HUDEP-2 (cell line): ENCODE data around the gene B4GALT4.
"Not testable (repeated sequence)": the region's sequence is repeated elsewhere in the genome, so short reads cannot be mapped to it uniquely, and the experiment has no call there.

Experiments used
- DNase-seq, 76 experiments: peaks; one replicate each; lab custom pipeline; 2025; ENCODE audit not compliant: unreplicated experiment in 76 of 76; lab: John Stamatoyannopoulos, UW

The B4GALT4 gene

DNA sequence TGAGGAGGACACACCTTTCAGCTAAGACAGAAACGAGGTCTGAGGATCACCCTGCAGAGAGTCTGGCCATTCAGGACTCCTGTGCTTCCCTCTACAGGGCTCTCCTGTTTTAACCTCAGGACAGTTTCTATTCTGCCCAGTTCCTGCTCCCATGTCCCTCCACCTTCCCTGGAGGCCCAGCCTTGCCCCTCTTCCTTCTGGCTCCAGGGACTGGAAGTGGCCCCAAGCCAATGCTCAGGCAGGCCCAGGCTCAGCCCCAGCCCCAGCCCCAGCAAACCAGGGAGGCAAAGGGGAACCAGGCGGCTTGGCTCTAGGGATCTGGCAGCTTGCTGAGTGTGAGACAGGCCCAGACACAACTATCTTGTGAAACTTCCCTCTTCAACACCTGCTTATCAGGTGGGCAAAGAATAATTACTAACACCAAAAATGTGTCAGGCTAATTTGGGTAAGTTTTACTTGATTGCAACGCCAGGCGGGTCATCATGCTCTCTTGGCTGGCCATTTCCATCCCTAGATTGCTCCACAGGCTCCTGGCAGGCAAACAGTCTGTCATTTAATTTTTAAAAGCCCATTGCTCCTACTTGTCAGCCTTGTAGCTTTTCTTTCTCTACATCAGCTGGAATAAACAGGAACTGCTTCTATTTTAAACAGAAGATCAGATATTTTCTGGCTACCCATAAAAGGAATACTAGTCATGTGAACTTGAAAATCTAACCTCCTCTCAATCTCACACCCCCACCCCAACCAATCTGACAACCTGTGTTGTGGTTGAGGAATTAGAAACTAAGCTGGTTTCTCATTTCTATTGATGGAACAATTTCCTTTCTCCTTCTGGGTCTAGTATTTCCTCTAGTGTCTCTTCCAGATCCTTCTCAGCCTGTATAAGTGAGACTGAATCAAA is 33.8 kb downstream of the B4GALT4 start:
- DNase-seq: no peak

DNA sequence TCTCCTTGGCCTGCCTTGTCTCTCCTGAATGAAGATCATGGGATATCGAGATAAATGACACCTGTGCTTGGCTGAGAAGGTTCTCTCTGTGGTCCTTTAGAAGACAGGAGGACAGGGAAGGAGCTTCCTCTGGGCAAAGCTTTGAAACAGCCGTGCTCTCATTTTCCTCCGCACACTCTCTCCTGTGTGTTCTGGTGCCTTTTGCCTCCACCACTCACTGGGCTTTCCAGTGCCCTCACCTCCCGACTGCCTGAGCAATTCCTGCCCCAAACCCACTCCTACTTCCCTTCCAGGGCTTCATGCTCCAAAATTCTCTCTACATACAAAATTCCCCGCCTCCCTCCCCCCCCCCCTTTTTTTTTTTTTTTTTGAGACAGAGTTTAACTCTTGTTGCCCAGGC is 35.0 kb downstream of the B4GALT4 start:
- no peak for DNase-seq

DNA sequence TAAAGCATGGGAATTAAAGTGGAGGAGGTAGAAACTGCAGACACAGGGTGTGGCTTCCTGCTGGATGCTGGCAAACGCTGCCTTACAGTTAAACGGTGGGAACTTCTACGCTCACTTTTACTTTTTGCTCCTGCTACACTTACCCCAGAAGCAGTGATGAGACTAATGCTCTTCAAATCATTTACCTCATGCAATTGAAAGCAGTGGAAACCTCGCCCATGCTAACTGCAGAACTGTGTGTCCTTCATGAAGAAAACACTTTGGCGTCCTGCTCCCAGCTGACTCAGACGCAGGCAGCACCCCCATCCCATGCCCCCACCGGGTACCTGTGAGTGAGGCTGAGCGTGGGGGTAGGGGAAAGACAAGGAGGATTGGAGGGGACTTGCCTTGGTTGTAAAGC is 35.5 kb downstream of the B4GALT4 start:
- peak in 1 of 76 experiments; percentile 1 for DNase-seq

DNA sequence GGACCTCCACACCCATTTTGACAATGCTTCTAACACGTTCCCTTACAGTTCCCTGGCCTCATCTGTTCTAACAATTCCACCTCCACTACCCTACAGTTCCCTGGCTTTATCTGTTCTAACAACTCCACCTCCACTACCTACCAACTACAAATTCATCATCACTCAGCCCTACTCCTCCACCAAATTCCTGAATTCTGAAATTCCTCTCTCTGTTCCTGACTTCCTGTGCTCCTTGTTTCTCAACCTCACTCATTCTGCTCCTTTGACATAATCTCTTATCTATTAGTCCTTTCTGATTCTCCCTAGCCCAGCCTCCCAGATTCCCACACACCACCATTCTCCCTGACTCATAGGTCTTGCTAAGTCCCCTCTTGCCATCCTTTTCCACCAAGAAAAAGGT is 44.8 kb downstream of the B4GALT4 start:
- DNase-seq: no peak

DNA sequence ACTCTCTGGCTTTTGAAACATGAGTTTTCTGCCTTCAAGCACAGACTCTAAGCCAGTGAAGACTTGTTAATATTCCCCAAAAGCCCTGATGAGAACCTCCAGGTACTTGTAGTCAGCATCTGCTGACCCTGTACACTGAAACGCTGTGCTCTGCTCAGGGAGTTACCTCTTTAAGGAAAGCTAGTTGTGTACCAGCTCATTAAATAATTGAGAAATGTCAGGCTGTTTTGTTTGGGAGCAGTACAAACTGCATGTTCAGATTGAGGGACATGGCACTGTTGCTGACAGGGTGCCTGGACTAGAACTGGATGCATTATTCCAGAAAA is 45.6 kb downstream of the B4GALT4 start:
- DNase-seq: no peak

DNA sequence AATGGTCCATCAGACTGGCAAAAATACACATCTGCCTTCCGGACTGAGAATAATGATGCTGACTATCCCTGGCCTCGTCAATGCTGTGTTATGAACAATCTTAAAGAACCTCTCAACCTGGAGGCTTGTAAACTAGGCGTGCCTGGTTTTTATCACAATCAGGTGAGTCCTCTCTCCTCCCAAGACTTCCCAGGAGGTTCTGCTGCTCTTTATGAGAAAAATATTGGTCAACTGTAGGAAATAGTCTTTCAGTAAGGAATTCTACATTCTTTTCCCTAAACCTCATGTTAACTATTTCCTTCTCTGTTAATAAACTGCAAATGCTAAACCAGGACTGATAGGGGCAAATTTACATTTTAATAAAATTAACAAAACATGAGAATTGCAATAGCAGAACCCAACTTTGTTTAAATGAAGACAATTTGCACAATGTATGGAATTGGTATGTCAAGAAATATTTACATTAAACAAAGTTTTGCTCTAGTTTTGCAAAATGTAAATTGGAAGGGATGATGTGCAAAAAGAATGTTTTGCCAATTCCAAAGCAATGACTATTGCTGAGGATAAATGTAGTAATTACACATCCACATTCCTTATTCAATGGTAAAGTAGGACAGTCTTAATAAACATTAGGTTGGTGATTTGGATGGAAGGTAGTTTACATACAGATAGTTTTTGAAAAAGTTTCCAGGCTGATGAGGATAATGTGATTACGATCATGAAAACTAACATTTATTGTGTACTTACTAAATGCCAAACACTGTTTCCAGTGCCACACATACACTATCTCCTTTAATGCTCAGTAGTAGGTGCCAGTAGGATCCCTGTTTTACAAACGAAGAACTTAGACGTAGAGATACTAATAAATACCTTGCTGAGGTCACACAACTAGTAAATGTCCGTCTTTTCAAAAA is 46.2 kb downstream of the B4GALT4 start:
- no peak for DNase-seq

DNA sequence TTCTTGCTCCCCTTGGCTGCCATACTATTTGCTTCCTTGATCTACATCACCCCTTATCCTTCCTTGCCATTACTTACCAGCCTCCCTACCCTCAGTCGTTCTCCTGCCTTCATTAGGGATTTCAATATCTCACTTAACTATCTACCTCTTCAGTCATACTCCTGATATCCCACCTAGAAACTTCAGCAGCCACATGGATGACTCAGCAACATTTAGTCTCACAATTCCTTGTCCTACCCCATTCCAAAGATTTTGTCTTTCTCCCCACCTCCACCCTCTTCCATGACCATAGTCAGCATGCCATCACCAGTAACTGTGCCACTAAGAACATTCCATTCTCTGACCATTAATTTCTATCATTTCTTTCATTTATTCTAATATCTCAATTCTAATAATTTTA is 48.9 kb downstream of the B4GALT4 start:
- DNase-seq: no peak

DNA sequence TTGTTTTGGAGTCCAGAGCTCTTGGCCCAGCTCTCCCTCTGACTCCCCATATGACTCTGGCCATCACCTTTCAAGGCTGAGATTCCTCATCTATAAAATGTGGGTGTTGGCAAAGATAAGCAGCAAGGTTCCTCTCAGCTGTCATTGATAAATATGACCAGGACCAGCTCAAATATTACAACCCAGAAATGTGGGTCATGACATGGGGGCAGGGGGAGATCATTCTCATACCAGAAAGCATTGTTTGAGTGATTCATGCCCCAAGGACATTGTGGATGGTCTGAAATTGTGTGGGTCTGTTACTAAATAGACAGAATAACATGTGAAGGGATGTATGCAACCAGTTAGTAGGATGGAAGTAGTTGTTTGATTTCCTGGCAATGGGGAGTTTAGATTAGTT is 53.4 kb downstream of the B4GALT4 start:
- no peak for DNase-seq

DNA sequence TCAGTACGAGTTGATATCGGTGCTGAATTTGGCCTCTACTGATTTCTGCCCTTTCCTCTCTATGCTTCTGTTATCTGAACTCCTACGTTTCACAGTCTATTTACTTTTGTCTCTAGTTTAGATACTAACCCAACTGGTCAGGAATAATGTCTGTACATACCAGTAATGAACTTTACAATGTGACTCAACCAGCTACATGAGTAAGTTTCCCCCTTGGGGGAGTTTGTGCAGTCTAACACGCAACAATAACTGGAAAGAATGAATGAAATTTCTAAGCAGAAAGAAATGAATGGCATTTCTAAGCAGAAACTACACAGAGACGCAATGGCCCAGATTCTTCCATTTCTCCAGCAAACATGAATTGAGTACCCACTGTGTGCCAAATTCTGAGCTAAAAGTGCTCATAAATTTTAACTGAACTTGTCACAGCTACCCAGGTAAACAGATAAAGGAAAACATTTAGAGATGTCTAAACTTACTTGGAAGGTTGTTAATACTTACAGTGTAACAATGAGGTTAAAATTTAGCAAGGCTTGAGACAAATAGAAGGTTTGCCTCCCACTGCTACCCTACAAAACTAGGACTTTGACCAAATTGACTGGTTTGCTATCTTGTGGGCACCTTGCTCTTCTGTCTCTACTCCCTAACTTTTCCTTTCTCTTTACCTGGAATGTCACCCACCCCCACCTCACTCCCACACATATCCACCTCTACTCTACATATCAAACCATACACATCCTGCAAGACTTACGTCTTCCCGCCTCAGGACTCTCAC is 55.7 kb downstream of the B4GALT4 start:
- DNase-seq: no peak

DNA sequence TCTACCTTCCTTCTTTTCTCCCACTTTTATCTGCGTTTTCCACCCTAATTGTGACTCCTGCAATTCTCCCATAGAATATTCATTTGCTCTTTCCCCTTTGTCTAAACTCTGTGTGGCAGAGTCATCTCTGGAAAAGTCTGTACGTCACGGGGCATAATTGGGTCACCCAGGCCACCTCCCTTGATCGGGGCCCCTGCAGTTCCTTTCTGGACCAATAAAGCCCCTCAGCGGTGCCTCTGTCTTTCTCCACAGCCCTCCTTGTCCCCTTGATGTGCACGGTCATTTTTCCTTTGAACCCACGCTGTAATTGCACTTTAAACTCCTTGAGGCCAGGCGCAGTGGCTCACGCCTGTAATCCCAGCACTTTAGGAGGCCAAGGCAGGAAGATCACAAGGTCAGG is 56.6 kb downstream of the B4GALT4 start:
- DNase-seq: no peak

DNA sequence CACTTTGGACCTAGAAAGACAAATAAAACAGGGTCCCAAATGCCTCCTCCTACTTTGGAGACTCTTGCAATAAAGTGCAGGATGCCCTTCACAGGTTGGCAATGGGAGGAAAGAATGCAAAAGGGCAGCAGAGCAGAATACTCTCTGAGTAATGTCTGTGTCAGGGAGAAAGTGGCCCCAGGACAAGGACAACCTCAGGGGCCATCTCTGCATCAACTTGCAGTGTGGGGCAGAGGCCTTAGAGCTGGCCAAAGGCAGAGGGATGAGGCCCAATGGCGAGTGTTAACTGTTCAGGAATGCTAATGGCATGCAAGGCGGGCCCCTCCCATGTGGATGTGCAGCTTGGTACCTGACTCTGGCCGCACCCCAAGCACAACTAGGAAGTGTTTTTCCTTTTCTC is 58.9 kb downstream of the B4GALT4 start:
- no peak for DNase-seq

DNA sequence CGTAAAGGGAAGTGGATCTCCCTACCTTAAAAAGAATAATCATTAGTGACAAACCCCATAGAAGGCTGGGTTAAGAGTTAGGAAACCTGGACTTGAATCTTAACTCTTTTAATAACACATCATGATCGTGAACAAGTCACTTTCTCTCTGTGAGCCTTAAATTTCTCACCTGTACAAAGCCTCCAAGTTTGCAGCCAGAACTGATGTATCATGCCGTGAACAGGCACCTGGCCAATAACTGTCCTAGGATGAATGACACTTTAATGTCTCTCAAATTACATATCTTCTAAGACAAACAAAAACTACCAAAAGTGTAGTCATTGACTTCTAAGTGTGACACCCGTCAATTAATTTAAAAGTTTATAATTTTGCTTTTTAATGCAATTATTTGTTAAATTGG is 63.4 kb downstream of the B4GALT4 start:
- no peak for DNase-seq

DNA sequence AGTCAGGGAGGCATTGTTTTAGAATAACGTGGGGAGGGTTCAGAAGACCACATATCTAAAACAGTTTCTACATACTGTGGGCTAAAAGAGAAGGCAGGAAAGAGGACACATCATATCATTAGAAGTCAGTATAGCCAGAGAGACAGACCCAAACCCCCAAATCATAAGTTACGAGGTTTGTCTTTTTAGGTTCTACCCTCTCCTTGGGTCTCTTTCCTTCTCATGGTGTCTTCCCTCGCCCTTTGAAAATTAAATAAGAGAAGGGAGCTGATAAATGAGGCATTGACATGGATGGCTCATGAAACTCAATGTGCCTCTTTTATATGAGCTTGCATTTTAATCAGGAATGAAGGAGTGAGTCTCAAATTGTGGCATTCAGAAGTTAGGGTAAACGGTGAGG is 63.9 kb downstream of the B4GALT4 start:
- no peak for DNase-seq

DNA sequence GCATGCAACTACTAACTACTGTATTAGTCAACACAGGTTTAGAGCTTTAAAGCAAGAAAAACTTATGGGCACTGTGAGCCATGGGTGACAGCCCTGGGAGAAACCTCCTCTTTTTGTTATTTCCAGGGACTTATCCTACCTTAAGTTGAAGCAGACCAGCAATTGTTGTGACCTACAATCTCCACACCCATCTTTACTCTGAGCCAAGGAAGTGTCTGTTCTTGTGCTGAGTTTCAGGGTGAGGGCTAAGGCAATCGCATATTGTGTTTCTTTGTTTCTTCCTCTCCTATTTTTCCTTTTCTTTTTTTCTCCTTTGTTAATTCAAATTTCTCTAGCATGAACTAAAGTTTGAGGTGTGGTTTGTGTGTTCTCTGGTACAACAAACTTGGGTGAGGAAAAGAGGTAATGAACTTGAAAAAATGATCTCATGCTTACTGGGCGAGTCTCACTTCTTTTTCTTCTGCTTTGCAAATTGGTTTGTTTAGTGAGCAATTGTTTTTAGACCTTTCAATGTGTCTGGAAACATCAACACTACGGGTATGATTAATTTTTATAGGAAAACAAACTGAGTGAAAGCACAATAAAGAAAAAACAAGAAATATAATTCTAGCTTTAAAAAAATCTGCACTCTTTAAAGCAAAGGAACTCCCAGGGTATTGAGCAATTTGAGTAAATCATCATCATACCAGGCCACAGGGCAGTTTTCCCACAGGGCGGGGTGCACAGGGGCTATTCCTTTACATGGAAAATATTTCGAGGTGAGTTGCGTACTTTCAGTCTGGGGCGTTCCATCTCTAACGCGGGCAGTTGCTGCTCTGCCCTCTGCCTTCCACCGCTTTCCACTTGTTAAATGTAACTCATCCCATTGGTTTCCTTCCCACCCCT is 64.6 kb downstream of the B4GALT4 start:
- DNase-seq: no peak

DNA sequence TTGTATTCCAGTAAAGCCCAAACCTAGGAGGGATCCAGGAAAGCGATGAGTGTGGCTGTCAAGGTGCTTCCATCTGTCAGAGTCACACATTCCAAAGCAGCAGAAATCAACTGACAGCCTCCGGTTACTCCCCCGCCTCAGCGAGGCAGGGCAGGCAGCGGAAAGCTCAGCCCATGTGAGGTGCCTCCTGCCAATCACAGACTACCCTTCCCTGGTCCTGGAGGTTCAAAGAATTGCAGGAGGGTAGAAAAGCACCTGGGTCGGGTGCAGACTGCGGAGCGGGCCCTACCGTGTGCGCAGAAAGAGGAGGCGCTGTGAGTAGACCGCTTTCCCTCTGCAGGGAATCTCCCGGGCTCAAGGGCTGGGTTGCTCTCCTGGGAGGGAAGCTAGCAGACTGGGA is 67.4 kb downstream of the B4GALT4 start, which contains the start of gene UPK1B:
TSS of gene UPK1B (plus strand) at position 274 of the 400 bp plus-strand sequence. CDS start 13,144 bp downstream, outside the sequence.
- DNase-seq: no peak

DNA sequence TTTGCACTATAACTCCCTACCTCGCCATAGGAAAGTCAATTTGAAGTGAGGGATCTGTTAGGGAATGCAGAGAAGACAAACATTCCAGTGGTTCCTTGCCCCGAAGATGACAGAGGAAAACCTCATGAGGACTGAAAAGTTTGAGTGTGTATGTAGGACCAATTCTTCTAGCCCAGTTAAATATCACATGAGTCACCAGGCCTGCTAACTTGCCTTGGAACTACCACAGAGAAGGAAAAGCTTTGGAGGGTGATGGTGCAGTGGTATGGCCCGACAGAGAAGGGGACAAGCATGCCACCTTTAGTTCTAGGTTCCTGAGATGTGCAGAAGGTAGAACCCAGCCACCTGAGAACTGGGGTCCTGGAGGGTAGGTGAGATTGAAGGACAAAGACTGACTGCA is 69.9 kb downstream of the B4GALT4 start:
- no peak for DNase-seq

DNA sequence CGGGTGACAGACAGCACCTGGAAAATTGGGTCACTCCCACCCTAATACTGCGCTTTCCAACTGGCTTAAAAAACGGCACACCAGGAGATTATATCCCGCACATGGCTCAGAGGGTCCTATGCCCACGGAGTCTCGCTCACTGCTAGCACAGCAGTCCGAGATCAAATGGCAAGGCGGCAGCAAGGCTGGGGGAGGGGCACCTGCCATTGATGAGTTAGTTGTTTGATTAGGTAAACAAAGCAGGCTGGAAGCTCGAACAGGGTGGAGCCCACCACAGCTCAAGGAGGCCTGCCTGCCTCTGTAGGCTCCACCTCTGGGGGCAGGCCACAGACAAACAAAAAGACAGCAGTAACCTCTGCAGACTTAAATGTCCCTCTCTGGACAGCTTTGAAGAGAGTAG is 75.9 kb downstream of the B4GALT4 start:
- DNase-seq: not testable (repeated sequence)
